ENCODE data around the gene LENG9. TPM values are rescaled to one million over a fixed set of nuclear protein-coding genes. Genes with fewer than 3 reads are reported as not detected.
"Not testable (repeated sequence)": the region's sequence is repeated elsewhere in the genome, so short reads cannot be mapped to it uniquely, and the experiment has no call there.

Gene LENG9
- total RNA-seq, 1 donor from 2014 or later, result 3.7 TPM

- no peak for DNase-seq (ENCODE audit: extremely low read depth, low read depth, low spot score)
These were observed 3.2 kb downstream of the LENG9 start for GRCh38 chr19:54460230-54461005.

GRCh38 chr19:54459282-54460229, 4.0 kb downstream of the LENG9 start:
- DNase-seq (ENCODE audit: extremely low read depth, low read depth, low spot score), result no peak

GRCh38 chr19:54458648-54459281, 4.8 kb downstream of the LENG9 start:
- no peak for DNase-seq (ENCODE audit: extremely low read depth, low read depth, low spot score)

DNA sequence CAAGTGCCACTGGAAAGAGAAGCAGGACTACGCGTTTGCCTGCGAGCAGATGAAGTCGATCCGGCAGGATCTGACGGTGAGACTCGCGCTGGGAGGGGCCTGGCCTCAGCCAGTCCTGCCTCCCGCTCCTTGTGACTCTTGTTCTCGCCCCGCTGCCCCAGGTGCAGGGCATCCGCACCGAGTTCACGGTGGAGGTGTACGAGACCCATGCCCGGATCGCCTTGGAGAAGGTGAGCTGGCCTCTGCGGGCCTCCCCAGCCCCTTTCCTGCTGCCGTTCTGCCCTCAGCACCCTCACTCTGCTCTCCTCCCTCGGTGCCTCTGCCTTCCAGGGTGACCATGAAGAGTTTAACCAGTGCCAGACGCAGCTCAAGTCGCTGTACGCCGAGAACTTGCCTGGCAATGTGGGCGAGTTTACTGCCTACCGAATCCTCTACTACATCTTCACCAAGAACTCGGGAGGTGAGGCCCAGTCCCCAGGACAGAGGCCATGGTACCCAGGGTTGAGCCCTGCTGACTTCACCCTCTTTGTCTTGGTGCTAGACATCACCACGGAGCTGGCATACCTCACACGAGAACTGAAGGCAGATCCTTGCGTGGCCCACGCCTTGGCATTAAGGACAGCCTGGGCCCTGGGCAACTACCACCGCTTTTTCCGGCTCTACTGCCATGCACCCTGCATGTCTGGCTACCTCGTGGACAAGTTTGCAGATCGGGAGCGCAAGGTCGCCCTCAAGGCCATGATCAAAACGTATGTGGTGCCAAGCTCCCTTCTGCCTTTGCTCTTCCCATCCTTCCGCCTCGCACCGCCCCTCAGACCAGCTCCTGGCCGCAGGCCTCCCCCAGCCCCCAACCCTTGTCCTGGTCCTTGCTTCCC, 5.6 kb downstream of the LENG9 start:
- DNase-seq (ENCODE audit: extremely low read depth, low read depth, low spot score), result no peak

DNA sequence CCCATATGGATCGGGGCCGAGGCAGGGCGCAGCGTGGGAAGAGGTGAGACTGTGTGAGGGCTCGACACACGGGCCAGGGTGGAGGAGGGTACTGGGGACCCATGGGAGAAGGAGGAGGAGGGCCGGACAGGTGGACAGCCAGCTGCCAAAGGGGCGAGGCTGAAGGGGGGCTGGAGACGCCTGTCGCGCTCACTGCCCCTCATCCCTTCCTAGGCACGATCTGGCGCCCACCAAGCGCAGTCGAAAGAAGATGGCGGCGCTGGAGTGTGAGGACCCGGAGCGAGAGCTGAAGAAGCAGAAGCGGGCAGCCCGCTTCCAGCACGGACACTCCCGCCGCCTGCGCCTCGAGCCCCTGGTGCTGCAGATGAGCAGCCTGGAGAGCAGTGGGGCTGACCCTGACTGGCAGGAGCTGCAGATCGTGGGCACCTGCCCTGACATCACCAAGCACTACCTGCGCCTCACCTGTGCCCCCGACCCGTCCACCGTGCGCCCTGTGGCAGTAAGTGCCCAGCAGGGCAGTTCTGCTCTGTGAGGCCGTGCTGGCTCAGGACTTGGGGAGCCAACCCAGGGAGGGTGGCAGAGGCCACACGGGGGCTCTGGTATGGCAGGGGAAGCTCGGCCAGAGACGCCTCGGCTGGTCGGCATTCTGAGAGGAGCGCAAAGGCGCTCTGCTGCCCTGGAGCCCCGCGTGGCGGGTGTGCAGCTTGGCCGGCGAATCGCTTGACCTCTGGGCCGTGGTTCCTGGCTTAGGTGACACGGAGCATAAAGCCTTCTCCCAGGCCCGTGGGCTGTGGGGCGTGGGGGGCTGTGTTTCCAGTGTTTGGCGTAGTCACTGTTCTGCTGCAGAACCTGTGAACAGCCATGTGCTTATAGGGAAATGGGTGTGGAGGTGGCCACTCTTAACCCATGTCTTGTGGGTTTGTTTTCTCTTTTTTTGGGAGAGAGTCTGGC, 6.9 kb downstream of the LENG9 start:
- DNase-seq (ENCODE audit: extremely low read depth, low read depth, low spot score), result no peak

DNA sequence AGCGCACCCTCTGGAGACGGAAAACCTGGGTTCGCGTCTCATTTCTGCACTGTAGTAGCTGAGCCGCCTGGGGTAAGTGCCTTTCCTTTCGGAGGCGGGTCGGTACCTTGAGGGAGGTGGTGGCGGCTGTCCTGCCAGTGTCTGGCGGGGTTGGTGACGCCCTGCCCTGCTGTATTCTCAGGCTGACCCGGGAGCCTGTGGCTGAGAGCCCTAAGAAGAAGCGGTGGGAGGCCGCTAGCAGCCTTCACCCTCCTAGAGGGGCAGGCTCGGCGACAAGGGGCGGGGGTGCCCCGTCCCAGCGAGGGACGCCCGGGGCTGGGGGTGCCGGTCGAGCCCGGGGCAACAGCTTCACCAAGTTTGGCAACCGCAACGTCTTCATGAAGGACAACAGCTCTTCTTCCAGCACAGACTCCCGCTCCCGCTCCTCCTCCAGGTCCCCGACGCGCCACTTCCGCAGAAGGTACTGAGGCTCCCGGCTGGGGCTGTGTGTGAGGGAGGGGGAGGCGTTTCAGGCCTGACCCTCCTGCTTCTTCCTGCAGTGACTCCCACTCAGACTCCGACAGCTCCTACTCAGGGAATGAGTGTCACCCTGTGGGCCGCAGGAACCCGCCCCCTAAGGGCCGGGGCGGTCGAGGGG, 7.7 kb downstream of the LENG9 start:
- DNase-seq (ENCODE audit: extremely low read depth, low read depth, low spot score), result no peak

DNA sequence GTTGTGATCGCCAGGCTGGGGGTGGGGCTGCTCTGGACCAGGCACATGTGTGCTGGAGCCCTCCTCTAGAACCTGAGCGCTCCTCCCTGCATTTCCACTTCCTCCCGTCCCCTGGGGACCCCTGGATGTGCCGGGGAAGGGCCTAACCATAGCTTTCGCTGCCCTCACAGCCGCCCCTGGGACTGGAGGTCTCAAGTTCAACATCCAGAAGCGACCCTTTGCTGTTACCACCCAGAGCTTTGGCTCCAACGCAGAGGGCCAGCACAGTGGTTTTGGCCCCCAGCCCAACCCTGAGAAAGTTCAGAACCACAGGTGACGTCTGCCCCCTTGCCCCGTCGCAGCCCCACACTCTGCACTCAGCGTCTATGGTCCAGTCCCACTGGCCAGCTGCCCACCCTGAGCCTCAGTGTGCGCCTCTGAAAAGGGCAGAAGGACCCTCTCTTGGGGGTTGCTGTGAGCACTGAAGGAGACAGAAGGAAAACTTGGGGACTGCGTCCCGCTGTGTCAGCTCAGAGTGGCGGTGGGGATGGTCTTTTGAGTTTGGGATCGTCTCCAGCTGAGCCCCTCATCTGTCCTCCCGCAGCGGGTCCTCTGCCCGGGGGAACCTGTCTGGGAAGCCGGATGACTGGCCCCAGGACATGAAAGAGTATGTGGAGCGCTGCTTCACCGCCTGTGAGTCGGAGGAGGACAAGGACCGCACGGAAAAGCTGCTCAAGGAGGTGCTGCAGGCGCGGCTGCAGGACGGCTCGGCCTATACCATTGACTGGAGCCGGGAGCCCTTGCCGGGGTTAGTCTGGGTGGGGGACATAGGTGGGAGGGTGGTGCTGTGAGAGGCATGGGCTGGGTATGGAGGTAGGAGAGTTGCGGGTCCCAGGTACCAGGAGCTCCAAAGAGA, 8.6 kb downstream of the LENG9 start:
- DNase-seq (ENCODE audit: extremely low read depth, low read depth, low spot score), result no peak

- DNase-seq (ENCODE audit: extremely low read depth, low read depth, low spot score), result no peak
These were observed 9.4 kb downstream of the LENG9 start for GRCh38 chr19:54453921-54454780.

- no peak for DNase-seq (ENCODE audit: extremely low read depth, low read depth, low spot score)
These were observed 11.0 kb downstream of the LENG9 start for GRCh38 chr19:54452626-54453025.

DNA sequence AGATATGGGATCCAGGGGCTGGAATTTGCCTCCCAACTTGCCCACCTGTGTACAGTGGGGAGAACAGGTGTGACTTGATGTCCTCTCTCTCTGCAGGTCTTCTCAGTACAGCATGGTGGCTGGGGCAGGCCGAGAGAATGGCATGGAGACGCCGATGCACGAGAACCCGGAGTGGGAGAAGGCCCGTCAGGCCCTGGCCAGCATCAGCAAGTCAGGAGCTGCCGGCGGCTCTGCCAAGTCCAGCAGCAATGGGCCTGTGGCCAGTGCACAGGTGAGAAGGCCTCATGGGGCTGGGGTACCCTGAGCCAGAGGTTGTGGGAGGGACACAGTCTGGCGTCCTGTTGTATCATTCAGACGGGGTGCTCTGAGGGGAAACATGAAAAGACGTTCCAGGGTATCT, 11.6 kb downstream of the LENG9 start:
- no peak for DNase-seq (ENCODE audit: extremely low read depth, low read depth, low spot score)

DNA sequence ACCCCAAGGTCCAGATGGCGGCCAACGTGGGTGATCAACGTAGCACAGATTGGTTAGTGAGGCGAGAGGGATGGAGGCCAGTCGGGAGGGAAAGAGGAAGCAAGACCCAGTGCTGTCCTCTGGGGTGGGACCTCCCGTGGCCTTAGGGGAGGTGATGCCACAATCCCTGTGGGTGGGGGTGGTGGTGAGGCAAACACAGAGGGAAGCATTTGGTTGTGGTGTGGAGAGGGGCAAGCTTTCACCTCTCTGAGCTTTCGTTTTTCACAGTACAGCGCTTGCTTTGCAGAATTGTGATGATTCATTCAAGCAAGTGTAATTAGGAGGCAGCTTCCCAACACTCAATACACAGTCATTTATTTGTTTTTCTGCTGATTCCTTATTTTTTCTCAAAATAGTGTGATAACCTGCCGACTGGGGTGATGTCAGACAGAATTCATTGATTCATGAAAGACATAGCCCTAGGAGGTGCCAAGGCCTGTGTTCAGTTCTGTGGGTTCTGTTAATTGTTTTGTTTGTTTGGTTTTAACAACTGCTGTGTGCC, 12.2 kb downstream of the LENG9 start:
- DNase-seq (ENCODE audit: extremely low read depth, low read depth, low spot score), result no peak

- no peak for DNase-seq (ENCODE audit: extremely low read depth, low read depth, low spot score)
These were observed 13.9 kb downstream of the LENG9 start for GRCh38 chr19:54449701-54450069.

DNA sequence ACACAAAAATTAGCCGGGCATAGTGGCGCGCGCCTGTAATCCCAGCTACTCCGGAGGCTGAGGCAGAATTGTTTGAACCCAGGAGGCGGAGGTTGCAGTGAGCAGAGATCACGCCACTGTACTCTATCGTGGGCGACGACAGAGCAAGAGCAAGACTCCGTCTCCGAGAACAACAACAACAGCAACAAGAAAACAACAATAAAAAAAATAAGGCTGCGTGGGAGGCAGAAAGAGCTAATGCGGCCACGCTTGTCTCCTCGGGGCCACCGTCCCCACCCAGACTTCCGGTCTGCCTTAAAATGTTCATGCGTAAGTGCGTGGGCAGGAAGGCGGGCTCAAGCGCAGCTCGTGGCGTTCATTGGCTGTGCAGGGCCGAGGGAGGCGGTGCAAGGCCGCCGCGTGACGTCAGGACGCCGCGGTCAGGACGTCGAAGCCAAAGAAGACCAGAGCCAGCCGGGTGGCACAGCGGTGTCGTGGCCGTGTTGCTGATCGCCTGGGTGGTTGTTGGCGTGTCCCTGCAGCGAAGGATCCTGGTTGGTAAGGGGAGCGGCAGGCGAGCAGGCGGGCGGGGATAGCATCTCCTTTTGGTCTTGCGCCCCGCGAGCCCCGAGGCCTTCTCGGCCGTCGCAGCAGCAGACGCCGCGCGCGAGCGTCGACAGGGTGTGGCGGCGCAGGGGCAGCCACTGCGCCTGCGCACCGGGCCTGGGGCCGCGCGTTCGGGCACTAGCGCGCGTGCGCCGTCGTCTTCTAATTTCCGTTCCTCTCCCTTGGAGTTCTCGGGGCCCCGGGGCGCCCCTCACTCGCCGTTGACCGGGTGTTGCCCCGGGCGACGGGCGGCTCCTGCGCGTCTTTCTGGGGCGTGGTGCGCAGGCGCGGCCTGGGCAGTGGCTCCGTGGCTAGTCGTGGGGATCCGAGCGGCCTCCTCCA, 14.5 kb downstream of the LENG9 start, which contains the start of gene LENG8:
LENG8 (plus strand) TSS at position 426 of the 927 bp plus-strand sequence. CDS start 2,146 bp downstream, outside the sequence.
- DNase-seq (ENCODE audit: extremely low read depth, low read depth, low spot score), result no peak

DNA sequence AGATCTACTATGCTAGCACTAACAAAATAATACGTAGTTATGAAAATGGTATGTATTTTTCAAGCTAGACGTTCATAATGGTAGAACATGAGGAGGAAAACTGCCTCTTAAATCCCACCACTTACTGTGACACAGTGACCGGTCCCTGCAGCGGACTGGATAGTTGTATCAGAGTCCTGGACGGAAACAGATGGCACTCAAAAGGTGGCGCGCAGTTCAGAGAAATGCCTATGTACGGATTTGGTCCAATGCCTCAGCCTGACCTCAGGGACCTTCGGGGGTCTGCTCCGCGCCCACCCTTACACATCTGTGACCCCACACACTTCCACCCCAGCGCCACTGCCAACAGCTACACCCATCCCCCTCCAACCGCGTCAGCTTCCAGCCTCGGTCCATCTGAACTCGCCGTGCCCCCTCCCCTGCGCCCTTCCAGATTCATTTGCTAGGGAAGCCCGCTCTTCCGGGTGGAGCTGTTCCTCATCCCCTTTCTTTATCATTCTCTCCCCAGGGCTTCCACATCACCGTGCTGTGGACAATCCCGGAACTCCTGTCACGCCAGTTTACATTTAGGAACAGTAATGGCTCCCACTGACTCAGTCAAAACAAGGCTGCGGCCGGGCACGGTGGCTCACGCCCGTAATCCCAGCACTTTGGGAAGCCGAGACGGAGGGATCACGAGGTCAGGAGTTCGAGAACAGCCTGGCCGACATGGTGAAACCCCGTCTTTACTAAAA, 15.4 kb downstream of the LENG9 start:
- no peak for DNase-seq (ENCODE audit: extremely low read depth, low read depth, low spot score)

- not testable (repeated sequence) for DNase-seq (ENCODE audit: extremely low read depth, low read depth, low spot score)
These were observed 17.2 kb downstream of the LENG9 start for GRCh38 chr19:54446349-54446748.
